HEK293 (cell line): Measurements from ENCODE around the gene FASTK.

Experiments
- BCL11A ChIP-seq: fragments of 450-650 bp; formaldehyde crosslinking; IDR thresholded peaks from 2 replicates; pipeline ENCODE4 v1.5.1; 2016; ENCODE audit warnings: low read depth, missing biosample characterization, missing genetic modification characterization
- GFI1B ChIP-seq: fragments of 450-650 bp; formaldehyde crosslinking; IDR thresholded peaks from 2 replicates; pipeline ENCODE4 v1.5.1; 2016; ENCODE audit warnings: missing biosample characterization, missing genetic modification characterization
- HOXC10 ChIP-seq: sonication (generic); formaldehyde crosslinking; IDR thresholded peaks from 2 replicates; pipeline ENCODE4 v1.8.1; 2023; ENCODE audit warnings: mild to moderate bottlenecking, missing genetic modification reagents
- KLF7 ChIP-seq: fragments of 450-650 bp; formaldehyde crosslinking; IDR thresholded peaks from 2 replicates; pipeline ENCODE4 v1.5.1; 2016; ENCODE audit warnings: missing biosample characterization, missing genetic modification characterization, borderline replicate concordance
- PATZ1 ChIP-seq: fragments of 450-650 bp; formaldehyde crosslinking; IDR thresholded peaks from 2 replicates; pipeline ENCODE4 v1.5.1; 2016; ENCODE audit warnings: missing biosample characterization, missing genetic modification characterization
- RBAK ChIP-seq: fragments of 450-650 bp; formaldehyde crosslinking; IDR thresholded peaks from 2 replicates; pipeline ENCODE4 v1.5.1; 2016; ENCODE audit warnings: missing biosample characterization, missing genetic modification characterization
- SCRT1 ChIP-seq: fragments of 450-650 bp; formaldehyde crosslinking; IDR thresholded peaks from 2 replicates; pipeline ENCODE4 v1.5.1; 2016; ENCODE audit warnings: missing biosample characterization, missing genetic modification characterization, borderline replicate concordance
- SP3 ChIP-seq: fragments of 450-650 bp; formaldehyde crosslinking; IDR thresholded peaks from 2 replicates; pipeline ENCODE4 v1.5.1; 2016; ENCODE audit warnings: missing biosample characterization, missing genetic modification characterization
- ZBTB48 ChIP-seq: fragments of 450-650 bp; formaldehyde crosslinking; IDR thresholded peaks from 2 replicates; pipeline ENCODE4 v1.5.1; 2016; ENCODE audit warnings: missing biosample characterization, missing genetic modification characterization
- ZIC2 ChIP-seq: fragments of 450-650 bp; formaldehyde crosslinking; IDR thresholded peaks from 2 replicates; pipeline ENCODE4 v1.5.1; 2016; ENCODE audit warnings: missing biosample characterization, missing genetic modification characterization
- ZNF114 ChIP-seq: fragments of 450-650 bp; formaldehyde crosslinking; IDR thresholded peaks from 2 replicates; pipeline ENCODE4 v1.5.0; 2017; ENCODE audit warnings: missing biosample characterization, missing genetic modification characterization
- ZNF132 ChIP-seq: fragments of 450-650 bp; formaldehyde crosslinking; IDR thresholded peaks from 2 replicates; pipeline ENCODE4 v1.5.1; 2017; ENCODE audit warnings: missing biosample characterization, missing genetic modification characterization, borderline replicate concordance
- ZNF16 ChIP-seq: fragments of 450-650 bp; formaldehyde crosslinking; IDR thresholded peaks from 2 replicates; pipeline ENCODE4 v1.5.1; 2016; ENCODE audit warnings: low read depth, missing biosample characterization, missing genetic modification characterization
- ZNF174 ChIP-seq: fragments of 450-650 bp; formaldehyde crosslinking; IDR thresholded peaks from 2 replicates; pipeline ENCODE4 v1.5.0; 2017; ENCODE audit warnings: missing biosample characterization, mild to moderate bottlenecking, missing genetic modification characterization
- ZNF202 ChIP-seq: fragments of 450-650 bp; formaldehyde crosslinking; IDR thresholded peaks from 2 replicates; pipeline ENCODE4 v1.5.1; 2016; ENCODE audit warnings: missing biosample characterization, missing genetic modification characterization, borderline replicate concordance
- ZNF274 ChIP-seq, 2 experiments: fragments of 200-500 bp in 1 of 2; fragments of 450-650 bp in 1 of 2; sonication (Bioruptor generic) in 1 of 2; formaldehyde crosslinking in 1 of 2; IDR thresholded peaks; 2 replicates each; pipeline versions ENCODE4 v1.5.1 to v1.6.1; 2014 to 2016; ENCODE audit warnings: borderline replicate concordance in 1 of 2, inconsistent platforms in 1 of 2, low read length in 1 of 2, missing biosample characterization in 1 of 2, missing genetic modification characterization in 1 of 2
- ZNF354C ChIP-seq: fragments of 450-650 bp; formaldehyde crosslinking; IDR thresholded peaks from 2 replicates; pipeline ENCODE4 v1.5.1; 2016; ENCODE audit warnings: missing biosample characterization, missing genetic modification characterization, low read depth, borderline replicate concordance
- ZNF37A ChIP-seq: fragments of 450-650 bp; IDR thresholded peaks from 2 replicates; pipeline ENCODE4 v1.5.1; 2018; ENCODE audit warnings: missing biosample characterization, missing genetic modification characterization
- ZNF555 ChIP-seq: fragments of 450-650 bp; formaldehyde crosslinking; conservative IDR thresholded peaks from 2 replicates; pipeline ENCODE4 v1.5.1; 2017; ENCODE audit warnings: missing biosample characterization, mild to moderate bottlenecking, missing genetic modification characterization, inconsistent platforms
- ZNF600 ChIP-seq: fragments of 450-650 bp; formaldehyde crosslinking; IDR thresholded peaks from 2 replicates; pipeline ENCODE4 v1.5.1; 2016; ENCODE audit warnings: missing biosample characterization, missing genetic modification characterization
- ZNF610 ChIP-seq: fragments of 450-650 bp; formaldehyde crosslinking; IDR thresholded peaks from 2 replicates; pipeline ENCODE4 v1.5.1; 2016; ENCODE audit warnings: missing biosample characterization, missing genetic modification characterization, borderline replicate concordance
- ZNF707 ChIP-seq: fragments of 450-650 bp; formaldehyde crosslinking; IDR thresholded peaks from 2 replicates; pipeline ENCODE4 v1.5.1; 2016; ENCODE audit warnings: missing biosample characterization, missing genetic modification characterization
- ZSCAN4 ChIP-seq: fragments of 450-650 bp; formaldehyde crosslinking; IDR thresholded peaks from 2 replicates; pipeline ENCODE4 v1.5.1; 2017; ENCODE audit warnings: missing biosample characterization, missing genetic modification characterization
- TF ChIP-seq, protein P1 (sequence below): fragments of 450-650 bp; formaldehyde crosslinking; IDR thresholded peaks from 2 replicates; pipeline ENCODE4 v1.5.1; 2016; ENCODE audit warnings: missing biosample characterization, missing genetic modification characterization, low read depth
- TF ChIP-seq, protein P2 (sequence below): fragments of 450-650 bp; formaldehyde crosslinking; IDR thresholded peaks from 2 replicates; pipeline ENCODE4 v1.5.1; 2016; ENCODE audit warnings: missing biosample characterization, missing genetic modification characterization
- TF ChIP-seq, protein P3 (sequence below): fragments of 450-650 bp; formaldehyde crosslinking; IDR thresholded peaks from 2 replicates; pipeline ENCODE4 v1.5.1; 2016; ENCODE audit warnings: missing biosample characterization, missing genetic modification characterization
- TF ChIP-seq, protein P4 (sequence below): fragments of 450-650 bp; formaldehyde crosslinking; IDR thresholded peaks from 2 replicates; pipeline ENCODE4 v1.5.1; 2016; ENCODE audit warnings: missing biosample characterization, missing genetic modification characterization

Gene FASTK

GRCh38 chr7:151059367-151060112 is 21.1 kb downstream of the FASTK start, which contains the start of gene SLC4A2 (continued):
- TF ChIP-seq ZIC2 (tag by site-specific recombination) (peak; percentile 12; the same call in 1 of the 2 replicates), KLF7 (tag by site-specific recombination) (no peak), ZNF555 (tag by site-specific recombination) (no peak), RBAK (tag by site-specific recombination) (no peak), ZNF610 (tag by site-specific recombination) (no peak), ZNF37A (no peak), ZNF114 (no peak), ZNF132 (no peak), PATZ1 (tag by site-specific recombination) (peak; percentile 81), GFI1B (tag by site-specific recombination) (no peak), HOXC10 (no peak), BCL11A (tag by site-specific recombination) (no peak), ZNF274 (IDR thresholded peaks at IDR 0.05; ENCODE audit: low read length) (no peak), ZNF274 (tag by site-specific recombination; IDR thresholded peaks at IDR 0.05; ENCODE audit: borderline replicate concordance) (no peak), SCRT1 (tag by site-specific recombination) (no peak), ZNF707 (no peak), ZNF354C (tag by site-specific recombination) (no peak), ZNF600 (tag by site-specific recombination) (no peak; the same call in 1 of the 2 replicates), ZNF174 (tag by site-specific recombination) (no peak), ZSCAN4 (tag by site-specific recombination) (no peak), SP3 (tag by site-specific recombination) (peak; percentile 62), ZNF16 (tag by site-specific recombination) (no peak), ZNF202 (no peak), ZBTB48 (peak; percentile 40; the same call in 1 of the 2 replicates)
- TF ChIP-seq, protein P1, sequence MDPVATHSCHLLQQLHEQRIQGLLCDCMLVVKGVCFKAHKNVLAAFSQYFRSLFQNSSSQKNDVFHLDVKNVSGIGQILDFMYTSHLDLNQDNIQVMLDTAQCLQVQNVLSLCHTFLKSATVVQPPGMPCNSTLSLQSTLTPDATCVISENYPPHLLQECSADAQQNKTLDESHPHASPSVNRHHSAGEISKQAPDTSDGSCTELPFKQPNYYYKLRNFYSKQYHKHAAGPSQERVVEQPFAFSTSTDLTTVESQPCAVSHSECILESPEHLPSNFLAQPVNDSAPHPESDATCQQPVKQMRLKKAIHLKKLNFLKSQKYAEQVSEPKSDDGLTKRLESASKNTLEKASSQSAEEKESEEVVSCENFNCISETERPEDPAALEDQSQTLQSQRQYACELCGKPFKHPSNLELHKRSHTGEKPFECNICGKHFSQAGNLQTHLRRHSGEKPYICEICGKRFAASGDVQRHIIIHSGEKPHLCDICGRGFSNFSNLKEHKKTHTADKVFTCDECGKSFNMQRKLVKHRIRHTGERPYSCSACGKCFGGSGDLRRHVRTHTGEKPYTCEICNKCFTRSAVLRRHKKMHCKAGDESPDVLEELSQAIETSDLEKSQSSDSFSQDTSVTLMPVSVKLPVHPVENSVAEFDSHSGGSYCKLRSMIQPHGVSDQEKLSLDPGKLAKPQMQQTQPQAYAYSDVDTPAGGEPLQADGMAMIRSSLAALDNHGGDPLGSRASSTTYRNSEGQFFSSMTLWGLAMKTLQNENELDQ, result no peak
- TF ChIP-seq, protein P2, sequence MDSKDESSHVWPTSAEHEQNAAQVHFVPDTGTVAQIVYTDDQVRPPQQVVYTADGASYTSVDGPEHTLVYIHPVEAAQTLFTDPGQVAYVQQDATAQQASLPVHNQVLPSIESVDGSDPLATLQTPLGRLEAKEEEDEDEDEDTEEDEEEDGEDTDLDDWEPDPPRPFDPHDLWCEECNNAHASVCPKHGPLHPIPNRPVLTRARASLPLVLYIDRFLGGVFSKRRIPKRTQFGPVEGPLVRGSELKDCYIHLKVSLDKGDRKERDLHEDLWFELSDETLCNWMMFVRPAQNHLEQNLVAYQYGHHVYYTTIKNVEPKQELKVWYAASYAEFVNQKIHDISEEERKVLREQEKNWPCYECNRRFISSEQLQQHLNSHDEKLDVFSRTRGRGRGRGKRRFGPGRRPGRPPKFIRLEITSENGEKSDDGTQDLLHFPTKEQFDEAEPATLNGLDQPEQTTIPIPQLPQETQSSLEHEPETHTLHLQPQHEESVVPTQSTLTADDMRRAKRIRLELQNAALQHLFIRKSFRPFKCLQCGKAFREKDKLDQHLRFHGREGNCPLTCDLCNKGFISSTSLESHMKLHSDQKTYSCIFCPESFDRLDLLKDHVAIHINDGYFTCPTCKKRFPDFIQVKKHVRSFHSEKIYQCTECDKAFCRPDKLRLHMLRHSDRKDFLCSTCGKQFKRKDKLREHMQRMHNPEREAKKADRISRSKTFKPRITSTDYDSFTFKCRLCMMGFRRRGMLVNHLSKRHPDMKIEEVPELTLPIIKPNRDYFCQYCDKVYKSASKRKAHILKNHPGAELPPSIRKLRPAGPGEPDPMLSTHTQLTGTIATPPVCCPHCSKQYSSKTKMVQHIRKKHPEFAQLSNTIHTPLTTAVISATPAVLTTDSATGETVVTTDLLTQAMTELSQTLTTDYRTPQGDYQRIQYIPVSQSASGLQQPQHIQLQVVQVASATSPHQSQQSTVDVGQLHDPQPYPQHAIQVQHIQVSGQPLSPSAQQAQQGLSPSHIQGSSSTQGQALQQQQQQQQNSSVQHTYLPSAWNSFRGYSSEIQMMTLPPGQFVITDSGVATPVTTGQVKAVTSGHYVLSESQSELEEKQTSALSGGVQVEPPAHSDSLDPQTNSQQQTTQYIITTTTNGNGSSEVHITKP, result peak; percentile 87
- TF ChIP-seq, protein P3, sequence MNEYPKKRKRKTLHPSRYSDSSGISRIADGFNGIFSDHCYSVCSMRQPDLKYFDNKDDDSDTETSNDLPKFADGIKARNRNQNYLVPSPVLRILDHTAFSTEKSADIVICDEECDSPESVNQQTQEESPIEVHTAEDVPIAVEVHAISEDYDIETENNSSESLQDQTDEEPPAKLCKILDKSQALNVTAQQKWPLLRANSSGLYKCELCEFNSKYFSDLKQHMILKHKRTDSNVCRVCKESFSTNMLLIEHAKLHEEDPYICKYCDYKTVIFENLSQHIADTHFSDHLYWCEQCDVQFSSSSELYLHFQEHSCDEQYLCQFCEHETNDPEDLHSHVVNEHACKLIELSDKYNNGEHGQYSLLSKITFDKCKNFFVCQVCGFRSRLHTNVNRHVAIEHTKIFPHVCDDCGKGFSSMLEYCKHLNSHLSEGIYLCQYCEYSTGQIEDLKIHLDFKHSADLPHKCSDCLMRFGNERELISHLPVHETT (tag by site-specific recombination), result no peak
- TF ChIP-seq, protein P4, sequence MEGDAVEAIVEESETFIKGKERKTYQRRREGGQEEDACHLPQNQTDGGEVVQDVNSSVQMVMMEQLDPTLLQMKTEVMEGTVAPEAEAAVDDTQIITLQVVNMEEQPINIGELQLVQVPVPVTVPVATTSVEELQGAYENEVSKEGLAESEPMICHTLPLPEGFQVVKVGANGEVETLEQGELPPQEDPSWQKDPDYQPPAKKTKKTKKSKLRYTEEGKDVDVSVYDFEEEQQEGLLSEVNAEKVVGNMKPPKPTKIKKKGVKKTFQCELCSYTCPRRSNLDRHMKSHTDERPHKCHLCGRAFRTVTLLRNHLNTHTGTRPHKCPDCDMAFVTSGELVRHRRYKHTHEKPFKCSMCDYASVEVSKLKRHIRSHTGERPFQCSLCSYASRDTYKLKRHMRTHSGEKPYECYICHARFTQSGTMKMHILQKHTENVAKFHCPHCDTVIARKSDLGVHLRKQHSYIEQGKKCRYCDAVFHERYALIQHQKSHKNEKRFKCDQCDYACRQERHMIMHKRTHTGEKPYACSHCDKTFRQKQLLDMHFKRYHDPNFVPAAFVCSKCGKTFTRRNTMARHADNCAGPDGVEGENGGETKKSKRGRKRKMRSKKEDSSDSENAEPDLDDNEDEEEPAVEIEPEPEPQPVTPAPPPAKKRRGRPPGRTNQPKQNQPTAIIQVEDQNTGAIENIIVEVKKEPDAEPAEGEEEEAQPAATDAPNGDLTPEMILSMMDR (tag by site-specific recombination), result peak; percentile 67
